Gastrocnemius medialis (tissue), 4 donors: ENCODE results near the gene RBKS. TPM values are rescaled to one million over a fixed set of nuclear protein-coding genes. Genes with fewer than 3 reads are reported as not detected.

Experiments
- ATAC-seq, 2 donors: fragments of 150-250 bp; one replicate each; pipeline ENCODE4 v1.9.1; 2016
- DNase-seq, 2 donors: peaks; one replicate each; pipeline ENCODE4 v3.0.0-alpha.2; 2019
- H3K27ac ChIP-seq, 4 donors: fragments of 200-600 bp; sonication (generic); 1 replicate in 1 of 4; 2 replicates in 3 of 4; pipeline ENCODE4 v1.5.1; 2016 to 2018; ENCODE audit warnings: mild to moderate bottlenecking in 2 of 4, moderate library complexity in 1 of 4
- H3K27me3 ChIP-seq, 3 donors: fragments of 200-600 bp; sonication (generic) in 2 of 3; 1 replicate in 1 of 3; 2 replicates in 2 of 3; pipeline versions ENCODE4 v1.5.1 to v1.6.0; 2016 to 2019; ENCODE audit warnings: mild to moderate bottlenecking in 1 of 3, moderate library complexity in 1 of 3
- H3K36me3 ChIP-seq, 2 donors: fragments of 200-600 bp; sonication (generic) in 1 of 2; one replicate each; pipeline ENCODE4 v1.5.1; 2017 to 2018
- H3K4me1 ChIP-seq, 2 donors: fragments of 200-600 bp; sonication (generic) in 1 of 2; one replicate each; pipeline ENCODE4 v1.5.1; 2016 to 2017; ENCODE audit warnings: mild to moderate bottlenecking in 2 of 2
- H3K4me3 ChIP-seq, 4 donors: fragments of 200-600 bp; sonication (generic) in 3 of 4; 1 replicate in 1 of 4; 2 replicates in 3 of 4; pipeline ENCODE4 v1.5.1; 2016 to 2019; ENCODE audit warnings: mild to moderate bottlenecking in 2 of 4
- H3K9me3 ChIP-seq, 3 donors: fragments of 200-600 bp; sonication (generic) in 2 of 3; 1 replicate in 1 of 3; 2 replicates in 2 of 3; pipeline ENCODE4 v1.5.1; 2016 to 2019
- CTCF ChIP-seq, 5 experiments: fragments of 450-650 bp in 3 of 5; fragments of 200-600 bp in 2 of 5; sonication (generic) in 2 of 5; IDR thresholded peaks in 4 of 5; conservative IDR thresholded peaks in 1 of 5; 1 replicate in 4 of 5; 2 replicates in 1 of 5; pipeline ENCODE4 v1.5.1; 2016 to 2019; ENCODE audit warnings: antibody characterized with exemption in 5 of 5, mild to moderate bottlenecking in 3 of 5, moderate library complexity in 3 of 5
- POLR2A ChIP-seq, 2 donors: fragments of 450-650 bp; IDR thresholded peaks; one replicate each; pipeline ENCODE4 v1.6.1; 2017; ENCODE audit warnings: antibody characterized with exemption in 2 of 2, mild to moderate bottlenecking in 2 of 2, moderate library complexity in 2 of 2
- in situ Hi-C, 4 donors: fragments of 200-750 bp; cut with MboI; loops; one replicate each; pipeline versions ENCODE4 v1.15.0 to v1.8.0; 2017; ENCODE audit warnings: low sequenced_read_pairs in 4 of 4
- intact Hi-C: fragments of 100-400 bp; cut with DNase I; formaldehyde crosslinking; loops from one replicate; pipeline ENCODE4 v1.15.1; 2023; ENCODE audit warnings: low total_unique reads
- total RNA-seq, 4 donors: library from RNA; depleted of rRNA; stranded (reverse); fragments of >200 nt; gene quantifications; one replicate each; pipeline versions ENCODE4 v1.1.0 to v1.2.3, GENCODE V29; 2016

RBKS gene
- total RNA-seq, 4 donors from 2014 or later: 0.41 to 5.4 (median 3.0) TPM

- Histone ChIP-seq H3K36me3 (no peaks in the 10 kb centered on the region), H3K9me3 (no peaks in the 10 kb centered on the region), H3K4me1 (peaks cover 7 to 29% of the 10 kb centered on the region in 2 donors), H3K4me3 (no peak overlapping the region), H3K27ac (peak overlapping the region in 2 of 4 donors; percentile 26 to 50), H3K27me3 (no peaks in the 10 kb centered on the region)
- DNase-seq: no peak
- TF ChIP-seq POLR2A (IDR thresholded peaks at IDR 0.05) (no peak), CTCF (IDR thresholded peaks at IDR 0.05 in 4 of 5, conservative IDR thresholded peaks at IDR 0.05 in 1 of 5) (no peak)
- in situ Hi-C loops: no loop called here
- no peak for ATAC-seq
- intact Hi-C loops: no loop called here
These were observed 81.2 kb downstream of the RBKS start for GRCh38 chr2:27808984-27809383.

- Histone ChIP-seq H3K36me3 (no peaks in the 10 kb centered on the region), H3K4me3 (no peak overlapping the region), H3K4me1 (peaks cover 10 to 35% of the 10 kb centered on the region in 2 donors), H3K27me3 (no peaks in the 10 kb centered on the region), H3K9me3 (no peaks in the 10 kb centered on the region), H3K27ac (peak overlapping the region in 1 of 4 donors; percentile 50)
- no peak for ATAC-seq
- no peak for DNase-seq
- intact Hi-C loops (no loop called here), in situ Hi-C loops (no loop called here)
- TF ChIP-seq CTCF (IDR thresholded peaks at IDR 0.05 in 4 of 5, conservative IDR thresholded peaks at IDR 0.05 in 1 of 5) (no peak), POLR2A (IDR thresholded peaks at IDR 0.05) (no peak)
These were observed 81.8 kb downstream of the RBKS start for GRCh38 chr2:27808418-27808817.

GRCh38 chr2:27807476-27807875 is 82.7 kb downstream of the RBKS start:
- no peaks in the 10 kb centered on the region for H3K36me3 ChIP-seq
- no peaks in the 10 kb centered on the region for H3K27me3 ChIP-seq
- ATAC-seq (no peak), DNase-seq (no peak)
- TF ChIP-seq POLR2A (IDR thresholded peaks at IDR 0.05) (no peak), CTCF (IDR thresholded peaks at IDR 0.05 in 4 of 5, conservative IDR thresholded peaks at IDR 0.05 in 1 of 5) (peak; percentile 36 to 54 (median 47))
- in situ Hi-C loops (no loop called here), intact Hi-C loops (no loop called here)
- H3K4me3 ChIP-seq: no peak overlapping the region
- H3K4me1 ChIP-seq: peaks cover 10 to 38% of the 10 kb centered on the region in 2 donors
- no peak overlapping the region for H3K27ac ChIP-seq
- H3K9me3 ChIP-seq: no peaks in the 10 kb centered on the region

DNA sequence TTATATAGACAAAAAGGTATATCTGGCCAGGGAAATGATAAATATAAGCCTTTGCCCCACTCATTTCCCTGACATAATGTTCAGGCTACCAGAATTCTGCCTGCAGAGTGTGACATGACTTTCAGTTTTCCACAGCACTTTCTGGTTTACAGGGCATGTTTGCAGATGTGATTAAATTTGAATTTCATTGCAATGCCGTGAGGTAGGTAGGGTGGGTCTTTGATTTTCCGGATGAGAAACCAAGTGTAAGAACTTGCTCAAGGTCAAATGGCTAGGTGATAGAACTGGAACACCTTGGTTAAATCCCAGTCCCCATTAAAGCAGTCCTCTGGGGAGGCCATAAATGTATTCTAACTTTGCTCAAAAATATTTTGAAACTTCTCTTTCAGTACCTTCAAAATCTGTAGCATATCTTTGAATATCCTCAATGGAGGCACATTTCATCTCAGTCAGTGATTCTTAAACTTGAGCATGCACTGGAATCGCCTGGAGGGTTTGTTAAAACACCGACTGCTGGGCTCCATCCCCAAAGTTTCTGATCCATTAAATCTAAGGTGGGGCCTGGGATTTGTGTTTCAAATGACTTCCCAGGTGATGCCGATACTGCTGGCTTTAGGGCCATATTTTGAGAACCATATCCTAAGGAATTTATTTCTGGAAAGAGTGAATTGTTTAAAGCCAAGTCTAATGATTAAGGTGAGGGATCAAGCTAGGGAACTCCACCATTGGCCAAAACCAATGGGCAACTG is 83.7 kb downstream of the RBKS start:
- in situ Hi-C loops (no loop called here), intact Hi-C loops (no loop called here)
- ATAC-seq (no peak), DNase-seq (no peak)
- Histone ChIP-seq H3K27ac (no peak overlapping the region), H3K36me3 (no peaks in the 10 kb centered on the region), H3K9me3 (no peaks in the 10 kb centered on the region), H3K27me3 (no peaks in the 10 kb centered on the region), H3K4me3 (no peak overlapping the region), H3K4me1 (peaks cover 10 to 36% of the 10 kb centered on the region in 2 donors)
- TF ChIP-seq CTCF (IDR thresholded peaks at IDR 0.05 in 4 of 5, conservative IDR thresholded peaks at IDR 0.05 in 1 of 5) (no peak), POLR2A (IDR thresholded peaks at IDR 0.05) (no peak)
